GM12864 (cell line): ENCODE results near the gene LSP1.

Experiments used
- DNase-seq: peaks from one replicate; pipeline ENCODE4 v3.0.0-alpha.2; 2011; ENCODE audit warnings: low read depth
- H3K4me3 ChIP-seq: 2 replicates; pipeline ENCODE4 v1.5.1; 2011; ENCODE audit warnings: mild to moderate bottlenecking, low read depth, low read length, control low read depth
- TF ChIP-seq, protein P1 (sequence below): IDR thresholded peaks from 2 replicates; pipeline ENCODE4 v1.5.1; 2011; ENCODE audit warnings: low read depth, mild to moderate bottlenecking, moderate library complexity, low read length, control low read depth, inconsistent platforms; ENCODE audit errors: missing control alignments

LSP1 gene

DNA sequence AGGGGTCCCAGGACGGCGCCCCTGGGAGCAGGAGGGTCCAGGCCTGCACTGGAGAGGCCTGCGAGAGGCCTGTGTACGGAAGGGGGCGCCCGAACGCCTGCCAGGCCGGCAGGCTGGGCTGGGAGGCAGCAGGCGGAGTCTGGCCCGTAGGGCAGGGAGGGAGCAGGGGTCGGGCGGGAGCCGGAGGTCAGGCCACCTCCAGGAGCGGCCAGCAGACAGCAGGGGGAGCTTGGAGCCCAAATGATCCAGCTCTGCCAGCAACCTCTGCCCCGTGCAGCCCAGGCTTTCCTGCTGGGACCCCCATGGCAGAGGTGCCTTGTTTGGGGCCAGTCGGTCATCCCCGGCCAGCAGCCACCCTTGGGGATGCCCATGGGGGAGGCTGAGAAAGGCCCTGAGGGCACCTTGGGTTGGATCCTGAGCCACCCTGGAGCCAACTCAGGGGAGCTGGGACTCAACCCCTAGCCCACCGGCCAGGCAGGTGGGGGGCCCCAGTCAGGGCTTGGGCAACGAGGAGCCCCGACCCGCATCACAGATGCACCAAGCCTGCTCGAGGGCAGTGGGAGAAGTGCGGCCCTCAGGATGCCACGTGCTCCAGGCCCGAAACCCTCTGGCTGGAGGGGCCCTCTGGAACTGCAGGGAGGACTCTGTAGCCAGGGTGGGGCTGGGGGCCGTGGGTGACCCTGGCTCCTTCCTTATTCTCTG, 27.7 kb upstream of the LSP1 start:
- H3K4me3 ChIP-seq, result no peak overlapping the region
- DNase-seq, result no peak
- TF ChIP-seq, protein P1, sequence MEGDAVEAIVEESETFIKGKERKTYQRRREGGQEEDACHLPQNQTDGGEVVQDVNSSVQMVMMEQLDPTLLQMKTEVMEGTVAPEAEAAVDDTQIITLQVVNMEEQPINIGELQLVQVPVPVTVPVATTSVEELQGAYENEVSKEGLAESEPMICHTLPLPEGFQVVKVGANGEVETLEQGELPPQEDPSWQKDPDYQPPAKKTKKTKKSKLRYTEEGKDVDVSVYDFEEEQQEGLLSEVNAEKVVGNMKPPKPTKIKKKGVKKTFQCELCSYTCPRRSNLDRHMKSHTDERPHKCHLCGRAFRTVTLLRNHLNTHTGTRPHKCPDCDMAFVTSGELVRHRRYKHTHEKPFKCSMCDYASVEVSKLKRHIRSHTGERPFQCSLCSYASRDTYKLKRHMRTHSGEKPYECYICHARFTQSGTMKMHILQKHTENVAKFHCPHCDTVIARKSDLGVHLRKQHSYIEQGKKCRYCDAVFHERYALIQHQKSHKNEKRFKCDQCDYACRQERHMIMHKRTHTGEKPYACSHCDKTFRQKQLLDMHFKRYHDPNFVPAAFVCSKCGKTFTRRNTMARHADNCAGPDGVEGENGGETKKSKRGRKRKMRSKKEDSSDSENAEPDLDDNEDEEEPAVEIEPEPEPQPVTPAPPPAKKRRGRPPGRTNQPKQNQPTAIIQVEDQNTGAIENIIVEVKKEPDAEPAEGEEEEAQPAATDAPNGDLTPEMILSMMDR, result peak; percentile 62

DNA sequence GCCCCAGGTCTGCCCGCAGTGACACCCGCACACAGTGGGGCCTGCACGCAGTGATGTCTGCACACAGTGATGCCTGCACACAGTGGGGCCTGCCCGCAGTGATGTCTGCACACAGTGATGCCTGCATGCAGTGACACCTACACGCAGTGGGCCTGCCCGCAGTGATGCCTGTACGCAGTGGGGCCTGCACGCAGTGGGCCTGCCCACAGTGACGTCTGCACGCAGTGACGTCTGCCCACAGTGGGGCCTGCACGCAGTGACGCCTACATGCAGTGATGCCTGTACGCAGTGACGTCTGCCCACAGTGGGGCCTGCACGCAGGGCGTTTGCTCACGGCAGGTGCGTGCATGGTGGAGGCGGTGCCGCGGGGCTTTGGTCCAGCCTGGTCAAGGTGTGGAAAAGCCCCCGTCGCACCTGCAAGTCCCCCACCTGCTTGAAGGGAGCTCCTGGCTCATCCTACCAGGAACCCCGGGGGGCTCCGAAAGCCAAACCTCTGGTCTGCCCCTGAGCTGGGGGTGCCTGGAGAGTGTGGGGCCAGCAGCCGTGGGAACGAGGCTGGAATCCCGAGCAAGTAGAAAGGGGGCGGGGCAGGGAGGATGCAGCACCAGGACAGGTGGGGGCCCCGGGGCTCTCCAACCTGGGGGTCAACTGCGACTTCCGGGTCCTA, 27.0 kb upstream of the LSP1 start:
- DNase-seq, result no peak
- TF ChIP-seq, protein P1, result no peak

GRCh38 chr11:1826552-1827094, 26.3 kb upstream of the LSP1 start:
- no peak overlapping the region for H3K4me3 ChIP-seq
- TF ChIP-seq, protein P1, result no peak
- DNase-seq, result no peak

More for the DNA sequence above, 27.0 kb upstream of the LSP1 start:
- no peak overlapping the region for H3K4me3 ChIP-seq

DNA sequence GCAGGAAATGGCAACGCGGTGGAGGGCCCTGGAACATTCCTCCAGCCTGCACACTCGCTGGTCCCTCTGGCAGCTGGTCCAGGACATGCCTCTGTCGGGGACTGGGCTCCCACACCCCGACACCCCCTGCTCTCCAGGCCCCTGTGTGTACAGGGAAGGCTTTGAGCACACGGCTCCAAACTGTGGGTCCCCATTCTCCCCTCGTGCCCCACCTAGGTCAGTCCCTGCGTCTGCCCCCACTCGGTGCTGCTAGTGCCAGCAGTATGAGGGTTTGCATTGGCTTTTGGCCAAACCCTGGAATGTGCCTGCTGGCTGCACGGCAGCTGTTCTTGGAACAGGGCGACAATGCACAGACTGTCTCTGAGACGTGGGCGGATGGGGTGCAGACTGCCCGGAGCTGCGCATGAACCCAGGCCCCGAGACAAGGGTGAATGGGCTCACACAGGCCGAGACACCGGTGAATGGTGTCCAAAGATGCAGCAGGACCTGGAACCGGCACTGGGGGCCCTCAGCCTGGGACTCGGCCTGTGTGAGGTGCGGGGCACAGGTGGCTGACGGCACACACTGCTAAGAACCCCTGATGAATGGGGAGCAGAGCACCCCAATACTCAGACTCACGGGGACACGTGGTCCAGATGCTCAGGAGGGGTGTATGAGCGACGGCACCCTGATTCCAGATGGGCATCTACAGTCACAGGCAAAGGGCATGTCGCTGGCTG, 25.6 kb upstream of the LSP1 start:
- TF ChIP-seq, protein P1, result no peak
- no peak overlapping the region for H3K4me3 ChIP-seq
- DNase-seq, result no peak

GRCh38 chr11:1827931-1828330, 25.0 kb upstream of the LSP1 start:
- DNase-seq, result no peak
- TF ChIP-seq, protein P1, result no peak
- H3K4me3 ChIP-seq, result no peak overlapping the region

- no peak for DNase-seq
- TF ChIP-seq, protein P1, result no peak
- H3K4me3 ChIP-seq, result no peak overlapping the region
Measured at GRCh38 chr11:1828542-1828941, 24.3 kb upstream of the LSP1 start.
